Measurements from ENCODE around the gene FXR2. TPM values are rescaled to one million over a fixed set of nuclear protein-coding genes. Genes with fewer than 3 reads are reported as not detected.

The FXR2 gene
- total and polyA plus RNA-seq, 3 experiments from 2014 or later, result 20.4 to 45.9 (median 45.7) TPM

DNA sequence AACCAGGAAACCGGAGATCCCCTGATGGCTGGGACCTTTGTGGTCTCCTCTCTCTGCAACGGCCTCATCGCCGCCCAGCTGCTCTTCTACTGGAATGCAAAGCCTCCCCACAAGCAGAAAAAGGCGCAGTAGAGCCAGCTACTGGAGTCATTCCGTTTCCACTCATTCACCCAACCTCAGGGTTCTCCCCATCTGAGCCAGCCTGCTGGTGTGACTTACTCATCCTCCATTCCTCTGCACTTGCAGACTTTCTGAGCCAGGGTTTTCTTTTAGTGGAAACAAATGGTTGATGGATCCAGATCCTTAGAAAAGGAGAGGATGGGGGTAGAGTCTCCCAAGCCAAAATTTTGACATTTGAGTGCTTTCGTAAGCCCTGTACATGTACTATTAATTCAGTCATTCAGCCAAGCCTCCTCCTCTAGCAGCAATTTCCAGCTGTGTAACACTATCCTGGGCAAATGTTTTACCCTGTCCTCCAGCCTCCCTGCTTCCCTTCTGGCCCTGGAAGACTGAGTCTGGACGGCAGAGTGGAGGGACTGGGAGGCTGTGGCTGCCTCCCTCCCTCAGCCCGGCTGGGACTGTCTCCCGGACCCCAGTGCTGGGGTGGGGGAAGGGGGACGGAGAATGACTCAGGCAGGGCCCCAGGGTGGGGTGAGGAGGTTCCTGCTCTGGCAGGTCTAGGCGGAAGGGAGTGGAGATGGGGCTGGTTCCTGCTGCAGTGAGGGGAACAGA is 27.1 kb downstream of the FXR2 start:
- POLR2A ChIA-PET, result no interaction called here
- H3K36me3 Mint-ChIP-seq, result peaks cover 0 to 48% (median 3%) of the 10 kb centered on the region in 3 donors
- no peaks in the 10 kb centered on the region for H3K27me3 Mint-ChIP-seq
- peak overlapping the region in 5 of 8 donors; percentile 20 to 63 (median 50) for H3K27ac Mint-ChIP-seq
- peaks cover 20 to 26% (median 24%) of the 10 kb centered on the region in 3 donors for H3K4me1 Mint-ChIP-seq
- H3K4me3 ChIP-seq (ENCODE audit: low read length), result no peak overlapping the region
- H3K9me3 Mint-ChIP-seq, result no peaks in the 10 kb centered on the region
- H3K4me3 Mint-ChIP-seq, result peak overlapping the region in 1 of 7 donors; percentile 71
- DNase-seq, result no peak
- H3K27me3 ChIP-seq (ENCODE audit: insufficient read depth, low read length, poor library complexity, severe bottlenecking), result no peaks in the 10 kb centered on the region
- no peaks in the 10 kb centered on the region for H3K9me3 ChIP-seq (ENCODE audit: low read length)
- peaks cover 20% of the 10 kb centered on the region for H3K4me1 ChIP-seq (ENCODE audit: insufficient read depth, low read length)
- CTCF ChIA-PET, result interaction anchor here (1.2 kb wide), 1 partner anchor 100 kb away, joined by 3 read pairs; no protein-coding TSS in a partner anchor
- H3K36me3 ChIP-seq (ENCODE audit: insufficient read depth, low read length), result peaks cover 16% of the 10 kb centered on the region
- H3K27ac ChIP-seq (ENCODE audit: low read depth, low read length), result peak overlapping the region; percentile 2

GRCh38 chr17:7586673-7587419 is 27.9 kb downstream of the FXR2 start:
- H3K9me3 ChIP-seq (ENCODE audit: low read length), result no peaks in the 10 kb centered on the region
- DNase-seq, result no peak
- H3K4me1 ChIP-seq (ENCODE audit: insufficient read depth, low read length), result peaks cover 23% of the 10 kb centered on the region
- H3K4me1 Mint-ChIP-seq, result peaks cover 26 to 33% (median 31%) of the 10 kb centered on the region in 3 donors
- H3K27ac Mint-ChIP-seq, result peak overlapping the region in 5 of 8 donors; percentile 23 to 66 (median 54)
- peaks cover 0 to 41% (median 3%) of the 10 kb centered on the region in 3 donors for H3K36me3 Mint-ChIP-seq
- H3K27ac ChIP-seq (ENCODE audit: low read depth, low read length), result no peak overlapping the region
- CTCF ChIA-PET, result interaction anchor here (1.2 kb wide), 1 partner anchor 101 kb away, joined by 3 read pairs; no protein-coding TSS in a partner anchor
- H3K27me3 Mint-ChIP-seq, result no peaks in the 10 kb centered on the region
- peaks cover 9% of the 10 kb centered on the region for H3K36me3 ChIP-seq (ENCODE audit: insufficient read depth, low read length)
- H3K27me3 ChIP-seq (ENCODE audit: insufficient read depth, low read length, poor library complexity, severe bottlenecking), result no peaks in the 10 kb centered on the region
- POLR2A ChIA-PET, result no interaction called here
- no peak overlapping the region for H3K4me3 ChIP-seq (ENCODE audit: low read length)
- H3K9me3 Mint-ChIP-seq, result no peaks in the 10 kb centered on the region
- peak overlapping the region in 1 of 7 donors; percentile 71 for H3K4me3 Mint-ChIP-seq

- CTCF ChIA-PET, result interaction anchor here (1.1 to 3.8 kb wide), 11 partner anchors 9 to 278 kb away, joined by 3 to 33 read pairs (median 12); partner anchors contain the start of genes FXR2, SENP3, TMEM102 and TMEM95
- Mint-ChIP-seq H3K4me1 (peaks cover 50 to 60% (median 52%) of the 10 kb centered on the region in 3 donors), H3K27me3 (peaks cover 0 to 4% of the 10 kb centered on the region in 2 donors), H3K4me3 (peak within 1 kb of the TSS; percentile 99 to 100 (median 99)), H3K9me3 (no peaks in the 10 kb centered on the region), H3K27ac (peak within 1 kb of the TSS; percentile 99 to 100 (median 100)), H3K36me3 (peaks cover 0 to 35% (median 1%) of the 10 kb centered on the region in 3 donors)
- peaks cover 15% of the 10 kb centered on the region for H3K36me3 ChIP-seq (ENCODE audit: insufficient read depth, low read length)
- no peaks in the 10 kb centered on the region for H3K9me3 ChIP-seq (ENCODE audit: low read length)
- H3K27ac ChIP-seq (ENCODE audit: low read depth, low read length), result peak within 1 kb of the TSS; percentile 98
- H3K4me1 ChIP-seq (ENCODE audit: insufficient read depth, low read length), result peaks cover 40% of the 10 kb centered on the region
- peak within 1 kb of the TSS; percentile 98 for H3K4me3 ChIP-seq (ENCODE audit: low read length)
- POLR2A ChIA-PET, result interaction anchor here (0.7 to 3.4 kb wide), 16 partner anchors 9 to 616 kb away, joined by 3 to 70 read pairs (median 5); partner anchors contain the start of genes ACAP1, ATP1B2, FXR2 and POLR2A
- H3K27me3 ChIP-seq (ENCODE audit: insufficient read depth, low read length, poor library complexity, severe bottlenecking), result no peaks in the 10 kb centered on the region
- DNase-seq, result peak; percentile 90 to 97 (median 96)
Observed at GRCh38 chr17:7583253-7584109, 31.2 kb downstream of the FXR2 start, which contains the start of gene MPDU1. Gene MPDU1 (plus strand): TSS chr17:7583852. CDS start chr17:7583863, 11 bp downstream.

DNA sequence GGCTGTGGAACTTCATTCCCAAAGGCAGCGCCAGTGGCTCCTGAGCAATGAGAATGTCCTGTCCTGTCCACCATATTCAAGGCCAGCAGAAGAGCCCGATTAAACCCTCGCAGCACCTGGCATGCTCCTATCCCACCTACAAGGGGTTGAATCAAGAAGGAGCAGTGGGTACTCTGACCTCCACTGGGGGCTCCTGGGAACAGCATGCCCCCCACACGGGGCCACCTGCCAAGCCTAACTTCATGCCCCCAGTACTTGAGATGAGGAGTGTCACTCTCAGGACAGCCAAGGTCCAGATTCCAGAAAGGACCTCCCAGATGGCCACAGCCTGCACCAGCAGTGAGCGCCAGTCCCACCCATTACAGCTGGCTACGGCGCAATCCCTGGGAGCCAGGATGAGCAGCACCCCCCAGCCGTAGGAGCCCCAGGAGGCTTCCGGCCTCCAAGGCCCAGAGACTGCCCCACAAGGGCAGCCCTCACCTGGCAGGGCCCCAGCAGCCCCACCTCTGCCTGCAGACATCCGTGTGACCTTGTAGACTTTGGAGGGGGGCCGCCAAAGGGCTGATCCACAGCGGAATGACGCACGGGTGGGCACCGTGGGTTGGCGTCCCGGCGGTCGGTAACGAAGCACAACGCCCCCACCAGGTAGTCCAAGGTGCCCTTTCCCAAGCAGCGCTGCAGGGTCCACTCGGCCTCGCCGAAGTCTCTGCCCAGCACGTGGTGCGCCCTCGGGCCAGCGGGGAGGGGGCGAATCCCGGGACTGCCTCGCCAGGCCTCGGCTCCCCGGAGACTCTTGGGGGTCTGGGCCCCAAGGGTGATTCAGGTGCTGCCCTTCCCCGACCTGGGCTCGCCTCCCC is 32.1 kb downstream of the FXR2 start:
- Histone ChIP-seq H3K4me1 (ENCODE audit: insufficient read depth, low read length) (peaks cover 42% of the 10 kb centered on the region), H3K27me3 (ENCODE audit: insufficient read depth, low read length, poor library complexity, severe bottlenecking) (no peaks in the 10 kb centered on the region), H3K27ac (ENCODE audit: low read depth, low read length) (peak overlapping the region; percentile 98), H3K36me3 (ENCODE audit: insufficient read depth, low read length) (peaks cover 20% of the 10 kb centered on the region), H3K4me3 (ENCODE audit: low read length) (peak overlapping the region; percentile 98), H3K9me3 (ENCODE audit: low read length) (no peaks in the 10 kb centered on the region)
- Mint-ChIP-seq H3K27me3 (peaks cover 0 to 4% of the 10 kb centered on the region in 2 donors), H3K4me3 (peak overlapping the region; percentile 56 to 100 (median 99)), H3K4me1 (peaks cover 58 to 68% (median 61%) of the 10 kb centered on the region in 3 donors), H3K27ac (peak overlapping the region; percentile 12 to 100 (median 60)), H3K36me3 (peaks cover 0 to 36% (median 6%) of the 10 kb centered on the region in 3 donors), H3K9me3 (no peaks in the 10 kb centered on the region)
- CTCF ChIA-PET, result interaction anchor here (1.2 to 3.8 kb wide), 6 partner anchors 8 to 147 kb away, joined by 3 to 33 read pairs (median 13); partner anchors contain the start of genes SENP3, TMEM102, TP53 and WRAP53
- no peak for DNase-seq
- POLR2A ChIA-PET, result interaction anchor here (0.7 to 3.4 kb wide), 8 partner anchors 8 to 617 kb away, joined by 3 to 70 read pairs (median 10); partner anchors contain the start of genes ACAP1, ATP1B2, FXR2 and TMEM102

- Mint-ChIP-seq H3K9me3 (no peaks in the 10 kb centered on the region), H3K27me3 (peaks cover 0 to 4% of the 10 kb centered on the region in 2 donors), H3K4me3 (peak overlapping the region in 5 of 7 donors; percentile 8 to 61 (median 38)), H3K4me1 (peaks cover 66 to 85% (median 76%) of the 10 kb centered on the region in 3 donors), H3K36me3 (peaks cover 9 to 47% (median 10%) of the 10 kb centered on the region in 3 donors), H3K27ac (peak overlapping the region in 7 of 8 donors; percentile 21 to 96 (median 79))
- ChIA-PET POLR2A (interaction anchor here (1.2 to 2.0 kb wide), 4 partner anchors 10 to 105 kb away, joined by 3 to 7 read pairs (median 5); partner anchors contain the start of genes FXR2 and SENP3), CTCF (interaction anchor here (0.8 to 2.0 kb wide), 3 partner anchors 8 to 228 kb away, joined by 3 to 6 read pairs (median 4); no protein-coding TSS in a partner anchor)
- Histone ChIP-seq H3K9me3 (ENCODE audit: low read length) (no peaks in the 10 kb centered on the region), H3K4me1 (ENCODE audit: insufficient read depth, low read length) (peaks cover 48% of the 10 kb centered on the region), H3K4me3 (ENCODE audit: low read length) (no peak overlapping the region), H3K27me3 (ENCODE audit: insufficient read depth, low read length, poor library complexity, severe bottlenecking) (no peaks in the 10 kb centered on the region), H3K36me3 (ENCODE audit: insufficient read depth, low read length) (peaks cover 31% of the 10 kb centered on the region), H3K27ac (ENCODE audit: low read depth, low read length) (peak overlapping the region; percentile 53)
- no peak for DNase-seq
Observed at GRCh38 chr17:7580604-7581575, 33.8 kb downstream of the FXR2 start.

All from CD8-positive, alpha-beta memory T cell (primary cell).